HEK293 (cell line): ENCODE data around the gene MSI2.

ENCODE experiments used
- TCF7L2 ChIP-seq: IDR thresholded peaks from 2 replicates; pipeline ENCODE4 v1.6.1; 2011; ENCODE audit warnings: low read depth, mild to moderate bottlenecking, inconsistent platforms, low read length, moderate library complexity, borderline replicate concordance
- TF ChIP-seq, protein P1 (sequence below): fragments of 450-650 bp; formaldehyde crosslinking; IDR thresholded peaks from 2 replicates; pipeline ENCODE4 v1.5.1; 2016; ENCODE audit warnings: missing biosample characterization, missing genetic modification characterization
- TF ChIP-seq, protein P2 (sequence below): fragments of 450-650 bp; formaldehyde crosslinking; IDR thresholded peaks from 2 replicates; pipeline ENCODE4 v1.5.1; 2016; ENCODE audit warnings: missing biosample characterization, missing genetic modification characterization

DNA sequence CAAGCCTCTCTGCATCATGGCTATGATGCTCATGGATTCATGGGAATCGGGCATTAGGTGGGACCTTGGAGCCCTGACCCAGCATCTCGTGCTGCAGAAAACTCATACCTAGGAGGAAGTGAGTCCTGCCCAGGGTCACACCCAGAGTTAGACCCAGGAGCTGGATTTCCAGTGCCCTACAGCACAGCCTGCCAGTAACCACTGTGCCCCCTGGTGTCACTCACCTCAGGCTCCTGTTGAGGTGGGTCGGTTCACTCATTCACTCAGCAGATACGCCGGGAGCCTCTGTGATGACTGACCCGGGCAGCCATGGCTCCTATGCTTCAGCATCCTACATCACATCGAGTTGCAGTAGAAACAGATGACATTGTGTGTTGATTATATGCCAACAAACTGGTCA lies 143.4 kb downstream of the MSI2 start:
- TF ChIP-seq, protein P1, sequence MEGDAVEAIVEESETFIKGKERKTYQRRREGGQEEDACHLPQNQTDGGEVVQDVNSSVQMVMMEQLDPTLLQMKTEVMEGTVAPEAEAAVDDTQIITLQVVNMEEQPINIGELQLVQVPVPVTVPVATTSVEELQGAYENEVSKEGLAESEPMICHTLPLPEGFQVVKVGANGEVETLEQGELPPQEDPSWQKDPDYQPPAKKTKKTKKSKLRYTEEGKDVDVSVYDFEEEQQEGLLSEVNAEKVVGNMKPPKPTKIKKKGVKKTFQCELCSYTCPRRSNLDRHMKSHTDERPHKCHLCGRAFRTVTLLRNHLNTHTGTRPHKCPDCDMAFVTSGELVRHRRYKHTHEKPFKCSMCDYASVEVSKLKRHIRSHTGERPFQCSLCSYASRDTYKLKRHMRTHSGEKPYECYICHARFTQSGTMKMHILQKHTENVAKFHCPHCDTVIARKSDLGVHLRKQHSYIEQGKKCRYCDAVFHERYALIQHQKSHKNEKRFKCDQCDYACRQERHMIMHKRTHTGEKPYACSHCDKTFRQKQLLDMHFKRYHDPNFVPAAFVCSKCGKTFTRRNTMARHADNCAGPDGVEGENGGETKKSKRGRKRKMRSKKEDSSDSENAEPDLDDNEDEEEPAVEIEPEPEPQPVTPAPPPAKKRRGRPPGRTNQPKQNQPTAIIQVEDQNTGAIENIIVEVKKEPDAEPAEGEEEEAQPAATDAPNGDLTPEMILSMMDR = no peak
- TF ChIP-seq, protein P2, sequence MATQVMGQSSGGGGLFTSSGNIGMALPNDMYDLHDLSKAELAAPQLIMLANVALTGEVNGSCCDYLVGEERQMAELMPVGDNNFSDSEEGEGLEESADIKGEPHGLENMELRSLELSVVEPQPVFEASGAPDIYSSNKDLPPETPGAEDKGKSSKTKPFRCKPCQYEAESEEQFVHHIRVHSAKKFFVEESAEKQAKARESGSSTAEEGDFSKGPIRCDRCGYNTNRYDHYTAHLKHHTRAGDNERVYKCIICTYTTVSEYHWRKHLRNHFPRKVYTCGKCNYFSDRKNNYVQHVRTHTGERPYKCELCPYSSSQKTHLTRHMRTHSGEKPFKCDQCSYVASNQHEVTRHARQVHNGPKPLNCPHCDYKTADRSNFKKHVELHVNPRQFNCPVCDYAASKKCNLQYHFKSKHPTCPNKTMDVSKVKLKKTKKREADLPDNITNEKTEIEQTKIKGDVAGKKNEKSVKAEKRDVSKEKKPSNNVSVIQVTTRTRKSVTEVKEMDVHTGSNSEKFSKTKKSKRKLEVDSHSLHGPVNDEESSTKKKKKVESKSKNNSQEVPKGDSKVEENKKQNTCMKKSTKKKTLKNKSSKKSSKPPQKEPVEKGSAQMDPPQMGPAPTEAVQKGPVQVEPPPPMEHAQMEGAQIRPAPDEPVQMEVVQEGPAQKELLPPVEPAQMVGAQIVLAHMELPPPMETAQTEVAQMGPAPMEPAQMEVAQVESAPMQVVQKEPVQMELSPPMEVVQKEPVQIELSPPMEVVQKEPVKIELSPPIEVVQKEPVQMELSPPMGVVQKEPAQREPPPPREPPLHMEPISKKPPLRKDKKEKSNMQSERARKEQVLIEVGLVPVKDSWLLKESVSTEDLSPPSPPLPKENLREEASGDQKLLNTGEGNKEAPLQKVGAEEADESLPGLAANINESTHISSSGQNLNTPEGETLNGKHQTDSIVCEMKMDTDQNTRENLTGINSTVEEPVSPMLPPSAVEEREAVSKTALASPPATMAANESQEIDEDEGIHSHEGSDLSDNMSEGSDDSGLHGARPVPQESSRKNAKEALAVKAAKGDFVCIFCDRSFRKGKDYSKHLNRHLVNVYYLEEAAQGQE = no peak
- TF ChIP-seq TCF7L2 = no peak
